ENCODE results near the gene TRIM54. TPM values are rescaled to one million over a fixed set of nuclear protein-coding genes. Genes with fewer than 3 reads are reported as not detected.

TRIM54 gene
- total and polyA plus RNA-seq, 2 donors from 2014 or later: 0.31 to 2.1 TPM

GRCh38 chr2:27304488-27305240 lies 22.4 kb downstream of the TRIM54 start:
- DNase-seq (no peak), FAIRE-seq (no peak)
- Histone ChIP-seq H3K9me3 (ENCODE audit: control insufficient read depth in 2 of 3, insufficient read depth in 1 of 3, low read length in 3 of 3) (no peaks in the 10 kb centered on the region), H3K27ac (ENCODE audit: low read depth in 2 of 2, low read length in 2 of 2) (no peak overlapping the region), H3K27me3 (ENCODE audit: control insufficient read depth, insufficient read depth, low read length) (peaks cover 17% of the 10 kb centered on the region), H3K36me3 (ENCODE audit: control insufficient read depth in 2 of 3, insufficient read depth in 3 of 3, low read length in 3 of 3) (no peaks in the 10 kb centered on the region), H3K9ac (ENCODE audit: low read length in 3 of 3) (no peak overlapping the region), H3K4me3 (ENCODE audit: low read length in 3 of 3) (no peak overlapping the region), H3K4me1 (ENCODE audit: control insufficient read depth in 2 of 3, insufficient read depth in 2 of 3, low read depth in 1 of 3, low read length in 3 of 3) (peaks cover 0 to 3% (median 0%) of the 10 kb centered on the region in 3 donors)
- intact Hi-C loops (cut with DNase I): loop anchor here (10.0 kb wide), 1 partner anchor 210 kb away; no protein-coding TSS in a partner anchor
- TF ChIP-seq CTCF (IDR thresholded peaks at IDR 0.05; ENCODE audit: borderline replicate concordance, extremely low read depth, insufficient read depth): no peak

- no peak overlapping the region for H3K27ac ChIP-seq (ENCODE audit: low read depth in 2 of 2, low read length in 2 of 2)
- peaks cover 0 to 3% (median 0%) of the 10 kb centered on the region in 3 donors for H3K4me1 ChIP-seq (ENCODE audit: control insufficient read depth in 2 of 3, insufficient read depth in 2 of 3, low read depth in 1 of 3, low read length in 3 of 3)
- TF ChIP-seq CTCF (IDR thresholded peaks at IDR 0.05; ENCODE audit: borderline replicate concordance, extremely low read depth, insufficient read depth): no peak
- no peak overlapping the region for H3K9ac ChIP-seq (ENCODE audit: low read length in 3 of 3)
- peak in 1 of 5 donors; percentile 48 for DNase-seq
- H3K36me3 ChIP-seq (ENCODE audit: control insufficient read depth in 2 of 3, insufficient read depth in 3 of 3, low read length in 3 of 3): no peaks in the 10 kb centered on the region
- peaks cover 17% of the 10 kb centered on the region for H3K27me3 ChIP-seq (ENCODE audit: control insufficient read depth, insufficient read depth, low read length)
- no peaks in the 10 kb centered on the region for H3K9me3 ChIP-seq (ENCODE audit: control insufficient read depth in 2 of 3, insufficient read depth in 1 of 3, low read length in 3 of 3)
- intact Hi-C loops (cut with DNase I): loop anchor here (10.0 kb wide), 1 partner anchor 211 kb away; no protein-coding TSS in a partner anchor
- FAIRE-seq: no peak
- H3K4me3 ChIP-seq (ENCODE audit: low read length in 3 of 3): no peak overlapping the region
These were observed 23.3 kb downstream of the TRIM54 start for GRCh38 chr2:27305516-27305915.

- peak in 1 of 5 donors; percentile 78 for DNase-seq
- intact Hi-C loops (cut with DNase I): loop anchor here (10.0 kb wide), 1 partner anchor 211 kb away; no protein-coding TSS in a partner anchor
- TF ChIP-seq CTCF (IDR thresholded peaks at IDR 0.05; ENCODE audit: borderline replicate concordance, extremely low read depth, insufficient read depth): no peak
- peaks cover 17% of the 10 kb centered on the region for H3K27me3 ChIP-seq (ENCODE audit: control insufficient read depth, insufficient read depth, low read length)
- no peak overlapping the region for H3K4me3 ChIP-seq (ENCODE audit: low read length in 3 of 3)
- no peaks in the 10 kb centered on the region for H3K36me3 ChIP-seq (ENCODE audit: control insufficient read depth in 2 of 3, insufficient read depth in 3 of 3, low read length in 3 of 3)
- no peak overlapping the region for H3K27ac ChIP-seq (ENCODE audit: low read depth in 2 of 2, low read length in 2 of 2)
- H3K9me3 ChIP-seq (ENCODE audit: control insufficient read depth in 2 of 3, insufficient read depth in 1 of 3, low read length in 3 of 3): no peaks in the 10 kb centered on the region
- no peak overlapping the region for H3K9ac ChIP-seq (ENCODE audit: low read length in 3 of 3)
- no peak for FAIRE-seq
- peaks cover 0 to 3% (median 0%) of the 10 kb centered on the region in 3 donors for H3K4me1 ChIP-seq (ENCODE audit: control insufficient read depth in 2 of 3, insufficient read depth in 2 of 3, low read depth in 1 of 3, low read length in 3 of 3)
These were observed 23.9 kb downstream of the TRIM54 start for GRCh38 chr2:27306136-27306535.
